Measurements from ENCODE around the gene CASP7.

DNA sequence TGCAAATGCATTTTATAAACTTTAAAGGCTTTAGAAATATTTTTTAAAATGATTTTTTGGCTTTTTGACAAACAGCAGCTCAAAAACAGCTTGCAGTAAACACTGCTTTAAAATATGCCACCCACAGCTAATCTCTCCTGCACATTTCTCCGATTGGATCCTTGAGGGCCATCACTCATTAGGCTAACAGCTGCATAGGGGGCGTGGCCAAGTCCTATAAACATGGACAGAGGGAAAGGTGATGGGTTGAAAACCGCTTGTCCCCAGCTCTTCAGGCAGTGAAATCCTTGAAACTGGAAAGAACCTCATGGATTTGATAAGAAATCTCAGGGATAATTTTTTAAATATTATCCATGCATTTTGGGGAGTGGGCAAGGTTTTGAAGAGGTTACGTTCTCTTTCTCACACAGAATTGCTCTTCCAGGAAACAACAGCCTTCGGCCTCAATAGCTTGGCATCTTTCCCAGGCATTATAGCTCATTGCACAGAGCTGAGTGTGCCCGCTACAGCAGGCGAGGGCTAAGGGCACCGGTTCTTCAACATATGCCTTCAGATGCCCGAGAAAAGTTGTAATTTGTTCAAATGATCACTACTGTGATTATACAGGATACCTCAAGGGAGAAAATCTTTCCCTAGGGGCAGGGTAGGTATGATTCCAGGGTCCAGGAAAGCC is 73.4 kb downstream of the CASP7 start:
- TF ChIP-seq, protein P1, sequence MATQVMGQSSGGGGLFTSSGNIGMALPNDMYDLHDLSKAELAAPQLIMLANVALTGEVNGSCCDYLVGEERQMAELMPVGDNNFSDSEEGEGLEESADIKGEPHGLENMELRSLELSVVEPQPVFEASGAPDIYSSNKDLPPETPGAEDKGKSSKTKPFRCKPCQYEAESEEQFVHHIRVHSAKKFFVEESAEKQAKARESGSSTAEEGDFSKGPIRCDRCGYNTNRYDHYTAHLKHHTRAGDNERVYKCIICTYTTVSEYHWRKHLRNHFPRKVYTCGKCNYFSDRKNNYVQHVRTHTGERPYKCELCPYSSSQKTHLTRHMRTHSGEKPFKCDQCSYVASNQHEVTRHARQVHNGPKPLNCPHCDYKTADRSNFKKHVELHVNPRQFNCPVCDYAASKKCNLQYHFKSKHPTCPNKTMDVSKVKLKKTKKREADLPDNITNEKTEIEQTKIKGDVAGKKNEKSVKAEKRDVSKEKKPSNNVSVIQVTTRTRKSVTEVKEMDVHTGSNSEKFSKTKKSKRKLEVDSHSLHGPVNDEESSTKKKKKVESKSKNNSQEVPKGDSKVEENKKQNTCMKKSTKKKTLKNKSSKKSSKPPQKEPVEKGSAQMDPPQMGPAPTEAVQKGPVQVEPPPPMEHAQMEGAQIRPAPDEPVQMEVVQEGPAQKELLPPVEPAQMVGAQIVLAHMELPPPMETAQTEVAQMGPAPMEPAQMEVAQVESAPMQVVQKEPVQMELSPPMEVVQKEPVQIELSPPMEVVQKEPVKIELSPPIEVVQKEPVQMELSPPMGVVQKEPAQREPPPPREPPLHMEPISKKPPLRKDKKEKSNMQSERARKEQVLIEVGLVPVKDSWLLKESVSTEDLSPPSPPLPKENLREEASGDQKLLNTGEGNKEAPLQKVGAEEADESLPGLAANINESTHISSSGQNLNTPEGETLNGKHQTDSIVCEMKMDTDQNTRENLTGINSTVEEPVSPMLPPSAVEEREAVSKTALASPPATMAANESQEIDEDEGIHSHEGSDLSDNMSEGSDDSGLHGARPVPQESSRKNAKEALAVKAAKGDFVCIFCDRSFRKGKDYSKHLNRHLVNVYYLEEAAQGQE (IDR thresholded peaks at IDR 0.05; ENCODE audit: borderline replicate concordance) = no peak
- no peak for TF ChIP-seq EZH2 (IDR thresholded peaks at IDR 0.05; ENCODE audit: borderline replicate concordance, insufficient read depth, low read length, poor library complexity, severe bottlenecking)
- TF ChIP-seq, protein P2, sequence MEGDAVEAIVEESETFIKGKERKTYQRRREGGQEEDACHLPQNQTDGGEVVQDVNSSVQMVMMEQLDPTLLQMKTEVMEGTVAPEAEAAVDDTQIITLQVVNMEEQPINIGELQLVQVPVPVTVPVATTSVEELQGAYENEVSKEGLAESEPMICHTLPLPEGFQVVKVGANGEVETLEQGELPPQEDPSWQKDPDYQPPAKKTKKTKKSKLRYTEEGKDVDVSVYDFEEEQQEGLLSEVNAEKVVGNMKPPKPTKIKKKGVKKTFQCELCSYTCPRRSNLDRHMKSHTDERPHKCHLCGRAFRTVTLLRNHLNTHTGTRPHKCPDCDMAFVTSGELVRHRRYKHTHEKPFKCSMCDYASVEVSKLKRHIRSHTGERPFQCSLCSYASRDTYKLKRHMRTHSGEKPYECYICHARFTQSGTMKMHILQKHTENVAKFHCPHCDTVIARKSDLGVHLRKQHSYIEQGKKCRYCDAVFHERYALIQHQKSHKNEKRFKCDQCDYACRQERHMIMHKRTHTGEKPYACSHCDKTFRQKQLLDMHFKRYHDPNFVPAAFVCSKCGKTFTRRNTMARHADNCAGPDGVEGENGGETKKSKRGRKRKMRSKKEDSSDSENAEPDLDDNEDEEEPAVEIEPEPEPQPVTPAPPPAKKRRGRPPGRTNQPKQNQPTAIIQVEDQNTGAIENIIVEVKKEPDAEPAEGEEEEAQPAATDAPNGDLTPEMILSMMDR (IDR thresholded peaks at IDR 0.05; ENCODE audit: poor library complexity, severe bottlenecking) = no peak
- TF ChIP-seq TAF1 (IDR thresholded peaks at IDR 0.05; ENCODE audit: low read depth) = no peak
- no peak for TF ChIP-seq RAD21 (conservative IDR thresholded peaks at IDR 0.05)
